Fibroblast of villous mesenchyme (primary cell): ENCODE data around the gene HMGN1. TPM values are rescaled to one million over a fixed set of nuclear protein-coding genes. Genes with fewer than 3 reads are reported as not detected.

Source experiments
- DNase-seq: peaks from one replicate; pipeline ENCODE4 v3.0.0-alpha.2; 2010; ENCODE audit warnings: low read depth
- H3K4me3 ChIP-seq: 2 replicates; pipeline ENCODE4 v1.5.1; 2011; ENCODE audit warnings: low read depth, mild to moderate bottlenecking, low read length
- CTCF ChIP-seq: IDR thresholded peaks from 2 replicates; pipeline ENCODE4 v1.5.1; 2012; ENCODE audit warnings: low read depth, mild to moderate bottlenecking, low read length; ENCODE audit not compliant: insufficient read depth
- small RNA-seq: library from RNA; depleted of rRNA; stranded (forward); fragments of <200 nt; gene quantifications from one replicate; pipeline ENCODE3, GENCODE V24; 2012
- total RNA-seq: library from RNA; depleted of rRNA; stranded (reverse); fragments of >200 nt; gene quantifications from 2 replicates; pipeline ENCODE4 v1.2.3, GENCODE V29; 2012

Gene HMGN1
- total RNA-seq, 1 donor = 255 TPM

- DNase-seq = no peak
- TF ChIP-seq CTCF = no peak
These were observed 48.3 kb downstream of the HMGN1 start for GRCh38 chr21:39300587-39300986.

GRCh38 chr21:39296891-39297290 is 52.0 kb downstream of the HMGN1 start:
- DNase-seq = no peak
- no peak overlapping the region for H3K4me3 ChIP-seq
- TF ChIP-seq CTCF = no peak

More at GRCh38 chr21:39300587-39300986, 48.3 kb downstream of the HMGN1 start:
- H3K4me3 ChIP-seq = no peak overlapping the region

Small RNAs within 50 kb of the gene (small RNA-seq; reads per million reads assigned to genes)
- not detected for gene RF00019

Other genes starting within 250 kb of the HMGN1 start
- 70.0 and 71.5 TPM in 2 replicates for gene PSMG1, start 165.6 kb downstream of the HMGN1 start, total RNA-seq
- gene BRWD1, start 35.5 kb downstream of the HMGN1 start, total RNA-seq = 48.6 and 75.6 TPM in 2 replicates
- 0.86 and 0.97 TPM in 2 replicates for gene LCA5L, start 96.7 kb upstream of the HMGN1 start, total RNA-seq
- gene SH3BGR, start 102.9 kb upstream of the HMGN1 start, total RNA-seq = 2.2 and 2.6 TPM in 2 replicates